Measurements from ENCODE around the gene SUMO3. TPM values are rescaled to one million over a fixed set of nuclear protein-coding genes. Genes with fewer than 3 reads are reported as not detected.

Gene SUMO3
- total RNA-seq, 1 experiment from 2014 or later = 81.5 TPM

DNA sequence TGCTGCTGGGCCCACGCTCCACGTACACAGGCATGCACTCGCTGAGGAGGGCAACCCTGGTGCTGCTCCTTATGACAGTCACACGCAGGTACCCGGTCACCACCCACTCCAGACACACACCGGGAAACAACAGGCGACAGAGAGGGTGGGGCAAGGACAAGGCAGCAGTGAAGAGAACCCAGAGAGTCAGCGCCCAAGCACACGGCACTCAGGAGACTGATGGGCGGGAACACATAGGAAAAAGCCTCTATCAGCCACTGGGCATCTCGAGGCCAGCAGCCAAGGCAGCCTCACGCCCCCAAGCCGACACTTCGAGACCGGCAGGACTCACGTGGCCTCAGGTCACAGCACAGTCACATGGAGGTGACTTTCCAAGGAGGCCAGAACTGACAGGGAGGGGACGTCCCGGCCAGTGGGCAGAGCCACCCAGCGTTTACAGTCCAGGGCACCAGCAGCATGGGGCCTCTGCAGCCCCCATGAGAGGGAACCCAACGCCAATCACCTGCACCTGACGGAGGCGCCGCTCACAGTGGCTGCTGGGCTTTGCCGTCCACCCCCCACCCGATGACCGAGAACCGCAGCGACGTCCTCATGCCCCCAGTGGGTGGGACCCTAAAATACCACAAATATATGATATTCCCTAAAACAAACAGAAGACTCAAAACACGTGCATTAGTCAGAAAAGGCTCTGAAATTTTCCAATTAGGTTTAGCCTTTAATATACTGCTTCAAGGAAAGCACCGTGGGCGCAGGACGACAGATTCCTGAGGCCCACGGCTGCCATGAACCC lies 35.9 kb upstream of the SUMO3 start:
- DNase-seq = no peak
- H3K79me2 ChIP-seq (ENCODE audit: low read depth) = peaks cover 36% of the 10 kb centered on the region
- H3K4me1 ChIP-seq (replicated peaks; ENCODE audit: insufficient read depth) = peaks cover 5% of the 10 kb centered on the region; the same call in 1 of the 2 replicates
- BruUV-seq (replicated peaks) = no TSS peak
- H3K27me3 ChIP-seq (ENCODE audit: insufficient read depth, low read depth) = no peaks in the 10 kb centered on the region
- H2AFZ ChIP-seq = no peak overlapping the region
- H3K4me2 ChIP-seq = no peak overlapping the region
- POLR2A ChIA-PET (ENCODE audit: unreplicated experiment) = no interaction called here
- H4K20me1 ChIP-seq (ENCODE audit: insufficient read depth) = peaks cover 38% of the 10 kb centered on the region
- H3K36me3 ChIP-seq (ENCODE audit: low read depth) = peaks cover 3% of the 10 kb centered on the region; the same call in 1 of the 2 replicates
- H3K27ac ChIP-seq = no peak overlapping the region
- no peaks in the 10 kb centered on the region for H3K9me3 ChIP-seq (ENCODE audit: insufficient read depth, low read depth)
- TF ChIP-seq EZH2 (IDR thresholded peaks at IDR 0.05; ENCODE audit: low read depth) = no peak
- TF ChIP-seq, protein P1, sequence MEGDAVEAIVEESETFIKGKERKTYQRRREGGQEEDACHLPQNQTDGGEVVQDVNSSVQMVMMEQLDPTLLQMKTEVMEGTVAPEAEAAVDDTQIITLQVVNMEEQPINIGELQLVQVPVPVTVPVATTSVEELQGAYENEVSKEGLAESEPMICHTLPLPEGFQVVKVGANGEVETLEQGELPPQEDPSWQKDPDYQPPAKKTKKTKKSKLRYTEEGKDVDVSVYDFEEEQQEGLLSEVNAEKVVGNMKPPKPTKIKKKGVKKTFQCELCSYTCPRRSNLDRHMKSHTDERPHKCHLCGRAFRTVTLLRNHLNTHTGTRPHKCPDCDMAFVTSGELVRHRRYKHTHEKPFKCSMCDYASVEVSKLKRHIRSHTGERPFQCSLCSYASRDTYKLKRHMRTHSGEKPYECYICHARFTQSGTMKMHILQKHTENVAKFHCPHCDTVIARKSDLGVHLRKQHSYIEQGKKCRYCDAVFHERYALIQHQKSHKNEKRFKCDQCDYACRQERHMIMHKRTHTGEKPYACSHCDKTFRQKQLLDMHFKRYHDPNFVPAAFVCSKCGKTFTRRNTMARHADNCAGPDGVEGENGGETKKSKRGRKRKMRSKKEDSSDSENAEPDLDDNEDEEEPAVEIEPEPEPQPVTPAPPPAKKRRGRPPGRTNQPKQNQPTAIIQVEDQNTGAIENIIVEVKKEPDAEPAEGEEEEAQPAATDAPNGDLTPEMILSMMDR (conservative IDR thresholded peaks at IDR 0.05) = no peak
- intact Hi-C loops (cut with micrococcal nuclease; ENCODE audit: unreplicated experiment) = no loop called here
- H3K4me3 ChIP-seq = no peak overlapping the region
- CTCF ChIA-PET = no interaction called here
- peaks cover 4% of the 10 kb centered on the region; the same call in 1 of the 2 replicates for H3F3A ChIP-seq (ENCODE audit: insufficient read depth, low read depth)
- H3K9me2 ChIP-seq (ENCODE audit: insufficient read depth) = no peaks in the 10 kb centered on the region

DNA sequence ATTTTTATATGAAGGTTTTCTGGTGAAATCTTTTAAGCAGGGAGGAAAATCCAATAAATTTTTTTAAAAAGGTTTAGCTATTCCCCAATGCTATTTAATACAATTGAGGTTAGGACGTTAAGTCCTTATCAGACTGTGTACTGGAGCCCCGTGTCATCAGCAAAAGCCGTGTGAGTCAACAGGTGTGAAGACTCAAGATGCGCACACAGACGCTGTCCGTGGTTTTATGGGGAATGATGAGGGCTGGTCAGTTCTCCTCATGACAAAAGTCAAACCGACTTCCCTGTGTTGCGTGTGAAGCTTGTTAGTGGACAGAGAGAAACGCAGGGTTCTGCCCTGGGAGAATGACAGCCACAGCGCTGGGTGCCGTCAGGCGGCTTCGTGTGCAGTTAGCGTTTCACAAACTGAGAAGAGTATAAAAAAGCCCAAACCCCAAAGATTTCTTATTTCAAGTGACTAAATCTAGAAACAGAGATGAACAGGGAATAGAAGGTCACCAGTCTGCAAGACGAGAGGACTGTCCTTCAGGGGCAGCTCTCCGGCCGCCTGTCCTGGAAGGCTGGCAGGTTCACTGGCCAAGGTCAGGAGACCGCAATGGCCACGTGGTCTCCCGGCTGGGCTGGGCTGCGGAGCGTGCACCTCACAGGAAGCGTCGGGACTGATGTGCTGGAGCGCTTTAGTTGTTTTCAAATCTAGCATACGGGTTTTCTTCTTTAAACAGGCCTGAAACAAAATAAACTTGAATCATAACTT lies 33.2 kb upstream of the SUMO3 start:
- Histone ChIP-seq H3K36me3 (ENCODE audit: low read depth) (peaks cover 3% of the 10 kb centered on the region; the same call in 1 of the 2 replicates), H3K4me2 (no peak overlapping the region), H3K27ac (no peak overlapping the region), H3K27me3 (ENCODE audit: insufficient read depth, low read depth) (no peaks in the 10 kb centered on the region), H3K4me3 (no peak overlapping the region), H2AFZ (no peak overlapping the region), H4K20me1 (ENCODE audit: insufficient read depth) (peaks cover 11% of the 10 kb centered on the region), H3K9me3 (ENCODE audit: insufficient read depth, low read depth) (no peaks in the 10 kb centered on the region), H3K79me2 (ENCODE audit: low read depth) (peaks cover 10% of the 10 kb centered on the region), H3K4me1 (replicated peaks; ENCODE audit: insufficient read depth) (no peaks in the 10 kb centered on the region), H3F3A (ENCODE audit: insufficient read depth, low read depth) (peaks cover 6% of the 10 kb centered on the region; the same call in 1 of the 2 replicates), H3K9me2 (ENCODE audit: insufficient read depth) (no peaks in the 10 kb centered on the region)
- TF ChIP-seq EZH2 (IDR thresholded peaks at IDR 0.05; ENCODE audit: low read depth) = no peak
- TF ChIP-seq, protein P1 (conservative IDR thresholded peaks at IDR 0.05) = no peak
- TSS peak; percentile 14 for BruUV-seq (replicated peaks)
- no peak for DNase-seq
- CTCF ChIA-PET = no interaction called here
- intact Hi-C loops (cut with micrococcal nuclease; ENCODE audit: unreplicated experiment) = no loop called here
- POLR2A ChIA-PET (ENCODE audit: unreplicated experiment) = no interaction called here

DNA sequence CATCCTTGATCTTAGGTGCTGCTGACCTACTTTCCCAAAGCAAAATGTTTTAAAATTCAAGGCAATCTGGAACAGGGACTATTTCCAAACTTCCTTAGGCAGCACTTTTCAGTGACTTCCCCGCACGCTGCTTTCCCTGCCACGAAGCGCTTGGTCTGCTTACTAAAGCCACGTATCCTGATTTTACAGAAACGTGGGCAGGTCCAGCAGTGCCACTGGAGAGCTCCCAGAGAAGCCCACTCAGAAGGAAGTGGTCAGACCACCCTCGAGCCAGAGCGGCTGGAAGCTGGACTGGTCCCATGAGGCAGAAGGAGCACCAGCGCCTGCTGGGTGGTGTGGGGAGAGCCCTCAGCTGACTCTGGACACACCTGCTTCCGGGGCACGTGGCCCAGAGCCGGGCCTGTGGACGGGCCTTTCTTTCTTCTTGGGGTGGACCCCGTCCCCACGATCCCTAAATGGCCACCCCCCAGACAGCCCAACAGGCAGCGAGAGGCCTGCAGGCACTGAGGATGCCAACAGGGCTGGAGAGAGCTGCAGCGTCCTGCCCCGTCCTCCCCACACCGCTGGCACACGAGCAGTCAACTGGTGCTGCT lies 32.4 kb upstream of the SUMO3 start:
- peaks cover 9% of the 10 kb centered on the region for H4K20me1 ChIP-seq (ENCODE audit: insufficient read depth)
- no peaks in the 10 kb centered on the region for H3K27me3 ChIP-seq (ENCODE audit: insufficient read depth, low read depth)
- H3K9me3 ChIP-seq (ENCODE audit: insufficient read depth, low read depth) = no peaks in the 10 kb centered on the region
- peaks cover 3% of the 10 kb centered on the region; the same call in 1 of the 2 replicates for H3K36me3 ChIP-seq (ENCODE audit: low read depth)
- peaks cover 14% of the 10 kb centered on the region; the same call in 1 of the 2 replicates for H3F3A ChIP-seq (ENCODE audit: insufficient read depth, low read depth)
- BruUV-seq (replicated peaks) = no TSS peak
- no peak overlapping the region for H3K27ac ChIP-seq
- ChIA-PET POLR2A (ENCODE audit: unreplicated experiment) (no interaction called here), CTCF (no interaction called here)
- intact Hi-C loops (cut with micrococcal nuclease; ENCODE audit: unreplicated experiment) = no loop called here
- no peak for DNase-seq
- H3K4me2 ChIP-seq = no peak overlapping the region
- no peaks in the 10 kb centered on the region for H3K9me2 ChIP-seq (ENCODE audit: insufficient read depth)
- peaks cover 8% of the 10 kb centered on the region for H3K79me2 ChIP-seq (ENCODE audit: low read depth)
- TF ChIP-seq, protein P1 (conservative IDR thresholded peaks at IDR 0.05) = no peak
- TF ChIP-seq EZH2 (IDR thresholded peaks at IDR 0.05; ENCODE audit: low read depth) = no peak
- no peaks in the 10 kb centered on the region for H3K4me1 ChIP-seq (replicated peaks; ENCODE audit: insufficient read depth)
- H3K4me3 ChIP-seq = no peak overlapping the region
- no peak overlapping the region for H2AFZ ChIP-seq

All from PC-9 (cell line).